ENCODE measurements around the gene UCN2. TPM values are rescaled to one million over a fixed set of nuclear protein-coding genes. Genes with fewer than 3 reads are reported as not detected.

Gene UCN2
- polyA plus RNA-seq, 1 experiment = 4.5 TPM

- Histone ChIP-seq H3K27me3 (ENCODE audit: control insufficient read depth, insufficient read depth, low read length) (no peaks in the 10 kb centered on the region), H3K36me3 (ENCODE audit: control insufficient read depth, insufficient read depth, low read length) (peaks cover 28% of the 10 kb centered on the region), H3K4me3 (ENCODE audit: low read depth, low read length) (peak overlapping the region; percentile 61)
- ChIA-PET CTCF (interaction anchor here (0.6 to 5.4 kb wide), 3 partner anchors 13 to 42 kb away, joined by 3 to 43 read pairs (median 3); no protein-coding TSS in a partner anchor), POLR2A (no interaction called here)
- TF ChIP-seq, protein P1, sequence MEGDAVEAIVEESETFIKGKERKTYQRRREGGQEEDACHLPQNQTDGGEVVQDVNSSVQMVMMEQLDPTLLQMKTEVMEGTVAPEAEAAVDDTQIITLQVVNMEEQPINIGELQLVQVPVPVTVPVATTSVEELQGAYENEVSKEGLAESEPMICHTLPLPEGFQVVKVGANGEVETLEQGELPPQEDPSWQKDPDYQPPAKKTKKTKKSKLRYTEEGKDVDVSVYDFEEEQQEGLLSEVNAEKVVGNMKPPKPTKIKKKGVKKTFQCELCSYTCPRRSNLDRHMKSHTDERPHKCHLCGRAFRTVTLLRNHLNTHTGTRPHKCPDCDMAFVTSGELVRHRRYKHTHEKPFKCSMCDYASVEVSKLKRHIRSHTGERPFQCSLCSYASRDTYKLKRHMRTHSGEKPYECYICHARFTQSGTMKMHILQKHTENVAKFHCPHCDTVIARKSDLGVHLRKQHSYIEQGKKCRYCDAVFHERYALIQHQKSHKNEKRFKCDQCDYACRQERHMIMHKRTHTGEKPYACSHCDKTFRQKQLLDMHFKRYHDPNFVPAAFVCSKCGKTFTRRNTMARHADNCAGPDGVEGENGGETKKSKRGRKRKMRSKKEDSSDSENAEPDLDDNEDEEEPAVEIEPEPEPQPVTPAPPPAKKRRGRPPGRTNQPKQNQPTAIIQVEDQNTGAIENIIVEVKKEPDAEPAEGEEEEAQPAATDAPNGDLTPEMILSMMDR (IDR thresholded peaks at IDR 0.05; ENCODE audit: insufficient read depth, low read depth, low read length) = 0 out of 2 replicates have a peak, but pooled peaks have one; percentile 4
- no peak for DNase-seq (ENCODE audit: low read depth)
Measured at GRCh38 chr3:48594417-48595049, 31.0 kb upstream of the UCN2 start.

- H3K27me3 ChIP-seq (ENCODE audit: control insufficient read depth, insufficient read depth, low read length) = no peaks in the 10 kb centered on the region
- H3K4me3 ChIP-seq (ENCODE audit: low read depth, low read length) = peak overlapping the region; percentile 61
- POLR2A ChIA-PET = no interaction called here
- TF ChIP-seq, protein P1 (IDR thresholded peaks at IDR 0.05; ENCODE audit: insufficient read depth, low read depth, low read length) = no peak
- peaks cover 31% of the 10 kb centered on the region for H3K36me3 ChIP-seq (ENCODE audit: control insufficient read depth, insufficient read depth, low read length)
- CTCF ChIA-PET = interaction anchor here (1.7 kb wide), 1 partner anchor 35 kb away, joined by 5 read pairs; no protein-coding TSS in a partner anchor
- no peak for DNase-seq (ENCODE audit: low read depth)
Measured at GRCh38 chr3:48593337-48593736, 29.8 kb upstream of the UCN2 start.

DNA sequence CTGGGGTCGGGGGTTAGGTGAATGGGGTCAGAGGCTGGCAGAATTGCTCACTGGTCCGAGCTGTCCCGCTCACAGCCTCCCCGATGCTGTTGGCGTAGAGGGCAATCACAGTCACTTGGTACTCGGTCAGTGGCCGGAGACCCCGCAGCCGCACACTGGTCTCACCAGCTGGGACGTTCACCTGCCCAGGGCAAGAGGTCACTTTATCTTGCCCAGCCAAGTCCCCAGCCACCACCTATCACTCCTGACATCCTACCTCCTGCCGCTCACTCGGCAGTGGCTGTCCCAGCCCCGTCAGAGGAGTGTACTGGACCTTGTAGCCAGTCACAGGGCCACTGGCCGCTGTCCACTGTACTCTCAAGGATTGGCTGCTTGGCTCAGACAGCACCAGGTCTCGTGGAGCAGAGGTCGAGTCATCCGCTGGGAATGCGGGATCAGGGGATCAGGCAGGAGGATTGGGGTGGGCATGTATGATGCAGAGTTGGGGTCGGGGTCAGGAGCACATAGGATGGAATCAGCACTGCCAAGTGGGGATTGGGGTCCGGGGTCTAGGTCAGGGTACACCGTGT lies 29.0 kb upstream of the UCN2 start:
- ChIA-PET POLR2A (no interaction called here), CTCF (interaction anchor here (1.7 kb wide), 1 partner anchor 34 kb away, joined by 5 read pairs; no protein-coding TSS in a partner anchor)
- H3K36me3 ChIP-seq (ENCODE audit: control insufficient read depth, insufficient read depth, low read length) = peaks cover 37% of the 10 kb centered on the region
- TF ChIP-seq, protein P1 (IDR thresholded peaks at IDR 0.05; ENCODE audit: insufficient read depth, low read depth, low read length) = no peak
- no peak overlapping the region for H3K4me3 ChIP-seq (ENCODE audit: low read depth, low read length)
- DNase-seq (ENCODE audit: low read depth) = no peak
- H3K27me3 ChIP-seq (ENCODE audit: control insufficient read depth, insufficient read depth, low read length) = no peaks in the 10 kb centered on the region

- TF ChIP-seq, protein P1 (IDR thresholded peaks at IDR 0.05; ENCODE audit: insufficient read depth, low read depth, low read length) = no peak
- H3K36me3 ChIP-seq (ENCODE audit: control insufficient read depth, insufficient read depth, low read length) = peaks cover 43% of the 10 kb centered on the region
- DNase-seq (ENCODE audit: low read depth) = no peak
- CTCF ChIA-PET = interaction anchor here (0.9 to 1.7 kb wide), 3 partner anchors 34 to 43 kb away, joined by 3 to 5 read pairs (median 5); partner anchors contain the start of gene SLC26A6
- POLR2A ChIA-PET = no interaction called here
- H3K4me3 ChIP-seq (ENCODE audit: low read depth, low read length) = no peak overlapping the region
- H3K27me3 ChIP-seq (ENCODE audit: control insufficient read depth, insufficient read depth, low read length) = no peaks in the 10 kb centered on the region
Measured at GRCh38 chr3:48591886-48592518, 28.4 kb upstream of the UCN2 start.

- TF ChIP-seq, protein P1 (IDR thresholded peaks at IDR 0.05; ENCODE audit: insufficient read depth, low read depth, low read length) = no peak
- Histone ChIP-seq H3K4me3 (ENCODE audit: low read depth, low read length) (no peak overlapping the region), H3K27me3 (ENCODE audit: control insufficient read depth, insufficient read depth, low read length) (no peaks in the 10 kb centered on the region), H3K36me3 (ENCODE audit: control insufficient read depth, insufficient read depth, low read length) (peaks cover 48% of the 10 kb centered on the region)
- ChIA-PET CTCF (interaction anchor here (0.9 to 1.6 kb wide), 3 partner anchors 8 to 44 kb away, joined by 3 to 5 read pairs (median 3); partner anchors contain the start of gene SLC26A6), POLR2A (no interaction called here)
- no peak for DNase-seq (ENCODE audit: low read depth)
Measured at GRCh38 chr3:48591436-48591835, 27.9 kb upstream of the UCN2 start.

Measured in BJ (cell line).